B cell (primary cell): Measurements from ENCODE around the gene ABCC9.

ENCODE experiments used
- EZH2 ChIP-seq: IDR thresholded peaks from 2 replicates; pipeline ENCODE4 v1.6.1; 2012; ENCODE audit warnings: borderline replicate concordance, low read depth, mild to moderate bottlenecking, moderate library complexity, low read length; ENCODE audit not compliant: insufficient read depth, poor library complexity, severe bottlenecking
- TF ChIP-seq, protein P1 (sequence below): fragments of 200-600 bp; IDR thresholded peaks from one replicate; pipeline ENCODE4 v1.8.0; 2022; ENCODE audit warnings: antibody characterized with exemption, mild to moderate bottlenecking

DNA sequence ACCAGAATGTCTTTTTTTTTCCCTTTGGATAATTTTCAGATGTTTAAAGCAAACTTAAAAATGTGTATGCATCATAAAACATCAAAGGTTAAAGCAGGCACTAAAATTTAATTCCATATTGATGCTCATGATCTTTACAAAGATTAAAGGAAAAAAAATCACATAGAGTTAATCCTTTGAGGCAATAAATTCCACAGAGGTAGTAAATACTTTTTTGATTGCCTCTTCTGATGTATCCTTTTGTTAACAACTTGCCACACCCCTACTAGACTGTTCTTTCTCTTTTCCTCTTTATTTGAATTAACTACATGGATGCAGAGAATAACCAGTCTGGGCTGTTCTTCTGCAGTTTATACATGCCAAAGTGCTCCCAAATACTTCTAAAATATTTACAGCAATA, 121.5 kb downstream of the ABCC9 start:
- TF ChIP-seq EZH2 = no peak
- TF ChIP-seq, protein P1, sequence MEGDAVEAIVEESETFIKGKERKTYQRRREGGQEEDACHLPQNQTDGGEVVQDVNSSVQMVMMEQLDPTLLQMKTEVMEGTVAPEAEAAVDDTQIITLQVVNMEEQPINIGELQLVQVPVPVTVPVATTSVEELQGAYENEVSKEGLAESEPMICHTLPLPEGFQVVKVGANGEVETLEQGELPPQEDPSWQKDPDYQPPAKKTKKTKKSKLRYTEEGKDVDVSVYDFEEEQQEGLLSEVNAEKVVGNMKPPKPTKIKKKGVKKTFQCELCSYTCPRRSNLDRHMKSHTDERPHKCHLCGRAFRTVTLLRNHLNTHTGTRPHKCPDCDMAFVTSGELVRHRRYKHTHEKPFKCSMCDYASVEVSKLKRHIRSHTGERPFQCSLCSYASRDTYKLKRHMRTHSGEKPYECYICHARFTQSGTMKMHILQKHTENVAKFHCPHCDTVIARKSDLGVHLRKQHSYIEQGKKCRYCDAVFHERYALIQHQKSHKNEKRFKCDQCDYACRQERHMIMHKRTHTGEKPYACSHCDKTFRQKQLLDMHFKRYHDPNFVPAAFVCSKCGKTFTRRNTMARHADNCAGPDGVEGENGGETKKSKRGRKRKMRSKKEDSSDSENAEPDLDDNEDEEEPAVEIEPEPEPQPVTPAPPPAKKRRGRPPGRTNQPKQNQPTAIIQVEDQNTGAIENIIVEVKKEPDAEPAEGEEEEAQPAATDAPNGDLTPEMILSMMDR = no peak
